GM18867 (cell line): Measurements from ENCODE around the gene MMP24.

Experiments
- ATAC-seq: cut with Tn5 transposase; IDR thresholded peaks from one replicate; pipeline ENCODE4 v1.9.1; 2021; ENCODE audit warnings: mild to moderate bottlenecking, moderate library complexity; ENCODE audit not compliant: unreplicated experiment

MMP24 gene

GRCh38 chr20:35277127-35277526 lies 50.6 kb downstream of the MMP24 start:
- ATAC-seq = peak; percentile 22

- ATAC-seq = peak; percentile 77
These were observed 51.3 kb downstream of the MMP24 start, which contains the start of gene MMP24OS for GRCh38 chr20:35277531-35278395. TSS of gene MMP24OS (minus strand) at chr20:35278122. CDS start at chr20:35277929, 193 bp downstream.

- ATAC-seq = no peak
These were observed 52.5 kb downstream of the MMP24 start for GRCh38 chr20:35279040-35279439.

- ATAC-seq = no peak
These were observed 53.2 kb downstream of the MMP24 start for GRCh38 chr20:35279533-35280174.

GRCh38 chr20:35280523-35280922 lies 54.0 kb downstream of the MMP24 start:
- no peak for ATAC-seq

- ATAC-seq = no peak
These were observed 55.1 kb downstream of the MMP24 start for GRCh38 chr20:35281506-35282101.

- ATAC-seq = no peak
These were observed 57.2 kb downstream of the MMP24 start for GRCh38 chr20:35283441-35284266.

GRCh38 chr20:35284267-35284991 lies 57.9 kb downstream of the MMP24 start, which contains the start of gene EIF6:
TSS of gene EIF6 (minus strand) at chr20:35284772. CDS start at chr20:35284487, 285 bp downstream.
- peak; percentile 74 for ATAC-seq

- ATAC-seq = no peak
These were observed 58.7 kb downstream of the MMP24 start for GRCh38 chr20:35284992-35285805.

- no peak for ATAC-seq
These were observed 59.3 kb downstream of the MMP24 start for GRCh38 chr20:35285806-35286076.

- no peak for ATAC-seq
These were observed 59.8 kb downstream of the MMP24 start for GRCh38 chr20:35286077-35286898.

GRCh38 chr20:35286899-35287508 lies 60.5 kb downstream of the MMP24 start:
- no peak for ATAC-seq

GRCh38 chr20:35287509-35288324 lies 61.2 kb downstream of the MMP24 start:
- no peak for ATAC-seq

- ATAC-seq = no peak
These were observed 62.0 kb downstream of the MMP24 start for GRCh38 chr20:35288325-35289060.

GRCh38 chr20:35290186-35290886 lies 63.8 kb downstream of the MMP24 start:
- no peak for ATAC-seq

GRCh38 chr20:35290887-35291417 lies 64.5 kb downstream of the MMP24 start:
- ATAC-seq = no peak
